ENCODE data around the gene GART.
"Not testable (repeated sequence)": the region's sequence is repeated elsewhere in the genome, so short reads cannot be mapped to it uniquely, and the experiment has no call there.

GART gene

DNA sequence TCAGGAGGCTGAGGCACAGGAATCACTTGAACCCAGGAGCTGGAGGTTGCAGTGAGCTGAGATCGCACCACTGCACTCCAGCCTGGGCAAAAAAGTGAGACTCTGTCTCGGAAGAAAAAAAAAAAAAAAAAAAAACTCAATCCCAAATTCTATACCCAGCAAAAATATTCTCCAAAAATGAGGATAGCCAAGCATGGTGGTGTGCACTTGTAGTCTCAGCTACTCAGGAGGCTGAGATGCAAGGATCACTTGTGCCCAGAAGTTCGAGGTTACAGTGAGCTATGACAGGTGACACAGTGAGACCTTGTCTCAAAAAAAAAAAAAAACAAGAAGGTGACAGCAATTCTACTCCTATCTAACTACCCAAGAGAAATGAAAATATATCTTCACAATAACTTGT, 68.6 kb downstream of the GART start:
- in situ Hi-C loops (cut with MboI; ENCODE audit: low sequenced_read_pairs), result no loop called here

DNA sequence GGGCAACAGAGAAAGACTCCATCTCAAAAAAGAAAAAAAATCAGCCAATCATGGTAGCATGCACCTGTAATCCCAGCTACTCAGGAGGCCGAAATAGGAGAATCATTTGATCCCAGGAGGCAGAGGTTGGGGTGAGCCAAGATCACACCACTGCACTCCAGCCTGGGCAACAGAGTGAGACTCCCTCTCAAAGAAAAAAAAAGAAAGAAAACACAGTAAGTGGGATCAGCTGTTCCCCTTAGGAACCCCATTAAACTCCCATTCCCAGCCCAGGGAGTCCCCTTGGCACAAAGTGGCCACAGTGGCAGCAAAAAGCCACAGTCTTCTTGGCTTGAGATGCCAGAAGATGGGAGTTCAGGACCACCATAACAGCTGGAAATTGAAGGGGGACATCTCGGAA, 71.2 kb downstream of the GART start:
- in situ Hi-C loops (cut with MboI; ENCODE audit: low sequenced_read_pairs), result no loop called here

DNA sequence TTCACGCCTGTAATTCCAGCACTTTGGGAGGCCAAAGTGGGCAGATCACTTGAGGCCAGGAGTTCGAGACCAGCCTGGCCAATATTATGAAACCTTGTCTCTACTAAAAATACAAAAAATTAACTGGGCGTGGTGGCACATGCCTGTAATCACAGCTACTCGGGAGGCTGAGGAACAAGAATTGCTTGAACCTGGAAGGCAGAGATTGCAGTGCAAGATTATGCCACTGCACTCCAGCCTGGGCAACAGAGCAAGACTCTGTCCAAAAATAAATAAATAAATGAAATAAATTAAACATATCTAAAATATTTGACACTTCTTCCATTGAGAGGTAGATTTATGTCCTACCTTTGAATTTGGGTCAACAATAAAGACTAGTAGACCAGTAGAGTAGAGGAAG, 72.7 kb downstream of the GART start:
- in situ Hi-C loops (cut with MboI; ENCODE audit: low sequenced_read_pairs), result not testable (repeated sequence)

DNA sequence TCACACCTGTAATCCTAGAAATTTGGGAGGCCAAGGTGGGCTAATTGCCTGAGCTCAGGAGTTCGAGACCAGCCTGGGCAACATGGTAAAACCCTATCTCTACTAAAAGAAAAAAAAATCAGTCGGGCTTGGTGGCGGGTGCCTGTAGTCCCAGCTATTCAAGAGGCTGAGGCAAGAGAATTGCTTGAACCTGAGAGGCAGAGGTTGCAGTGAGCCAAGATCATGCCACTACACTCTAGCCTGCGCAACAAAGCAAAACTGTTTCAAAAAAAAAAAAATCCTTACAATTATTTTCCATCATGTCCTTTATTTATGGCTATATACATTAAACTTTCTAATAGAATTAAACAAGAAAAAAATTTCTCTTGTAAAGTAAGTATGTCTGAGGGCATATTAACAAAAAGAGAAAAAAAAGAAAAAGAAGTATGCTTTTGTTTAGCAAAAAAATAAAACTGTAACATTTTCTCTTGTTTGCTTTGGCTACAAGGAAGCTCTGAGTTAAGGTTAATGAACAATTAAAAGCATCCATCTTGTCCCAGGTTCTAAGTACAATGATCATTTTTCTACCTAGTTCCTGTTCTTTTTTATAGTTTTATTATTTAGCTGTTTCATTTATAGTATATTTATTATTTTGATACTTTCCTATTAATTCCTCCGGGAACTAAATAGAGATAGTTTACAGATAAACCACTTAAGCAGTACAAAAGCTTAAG, 80.2 kb downstream of the GART start:
- in situ Hi-C loops (cut with MboI; ENCODE audit: low sequenced_read_pairs), result no loop called here

DNA sequence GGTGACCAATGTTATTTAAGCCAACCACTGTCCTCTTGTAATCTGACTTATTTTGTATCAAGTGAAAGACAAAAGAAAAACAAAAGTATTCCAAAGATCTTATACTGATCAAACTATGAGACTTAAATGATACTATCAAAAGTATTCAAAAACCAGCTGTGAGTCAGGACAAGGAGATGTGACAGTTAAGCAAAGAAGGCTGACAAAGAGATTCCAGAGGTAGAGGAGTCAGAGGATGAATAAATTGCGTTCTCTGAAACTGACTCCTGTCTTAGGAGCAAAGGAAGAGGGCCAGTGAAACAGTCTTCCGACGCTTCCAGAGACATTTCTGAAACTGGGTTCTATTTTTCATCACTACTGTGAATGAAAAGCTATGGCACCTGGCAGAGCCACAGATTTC, 83.1 kb downstream of the GART start:
- in situ Hi-C loops (cut with MboI; ENCODE audit: low sequenced_read_pairs), result no loop called here

DNA sequence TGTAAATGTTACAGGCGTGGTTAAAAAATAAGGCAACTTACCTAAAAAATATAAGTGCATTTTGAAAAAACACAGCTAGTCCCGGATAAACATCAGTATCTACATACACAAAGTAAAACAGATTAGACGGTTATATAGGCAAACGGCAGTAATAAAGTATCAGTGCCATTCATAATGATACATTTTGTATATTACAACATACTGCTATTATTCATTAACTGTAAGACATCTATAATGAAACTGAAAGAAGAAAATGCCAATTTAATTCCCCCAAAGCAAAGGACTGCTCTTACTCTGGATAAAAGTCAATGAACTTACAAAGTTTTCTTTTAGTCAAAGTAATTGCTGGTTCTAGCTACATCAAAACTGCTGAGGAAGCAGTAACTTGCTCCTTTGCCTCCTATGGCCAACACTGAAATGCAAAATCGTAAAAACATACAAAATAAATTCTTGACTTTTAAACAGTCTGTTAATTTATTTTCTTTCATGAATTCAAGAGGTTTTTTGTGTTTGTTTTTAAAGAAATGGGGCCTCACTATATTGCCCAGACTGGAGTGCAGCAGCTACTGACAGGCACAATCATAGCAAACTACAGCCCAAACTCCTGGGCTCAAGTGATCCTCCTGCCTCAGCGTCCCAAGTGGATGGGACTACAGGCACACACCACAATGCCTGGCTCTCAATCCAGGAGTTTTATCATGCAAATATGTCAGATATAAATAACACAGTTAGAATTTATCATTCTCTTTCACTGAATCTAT, 86.1 kb downstream of the GART start:
- in situ Hi-C loops (cut with MboI; ENCODE audit: low sequenced_read_pairs), result no loop called here

Data from HL-60/S4 treated with phorbol 12-myristate 13-acetate at 8.2 ng/mL for 4 days and 3 days (cell line).